ENCODE results near the gene FOXN3. TPM values are rescaled to one million over a fixed set of nuclear protein-coding genes. Genes with fewer than 3 reads are reported as not detected.

Gene FOXN3
- total RNA-seq, 1 donor from 2014 or later: 87.6 TPM

DNA sequence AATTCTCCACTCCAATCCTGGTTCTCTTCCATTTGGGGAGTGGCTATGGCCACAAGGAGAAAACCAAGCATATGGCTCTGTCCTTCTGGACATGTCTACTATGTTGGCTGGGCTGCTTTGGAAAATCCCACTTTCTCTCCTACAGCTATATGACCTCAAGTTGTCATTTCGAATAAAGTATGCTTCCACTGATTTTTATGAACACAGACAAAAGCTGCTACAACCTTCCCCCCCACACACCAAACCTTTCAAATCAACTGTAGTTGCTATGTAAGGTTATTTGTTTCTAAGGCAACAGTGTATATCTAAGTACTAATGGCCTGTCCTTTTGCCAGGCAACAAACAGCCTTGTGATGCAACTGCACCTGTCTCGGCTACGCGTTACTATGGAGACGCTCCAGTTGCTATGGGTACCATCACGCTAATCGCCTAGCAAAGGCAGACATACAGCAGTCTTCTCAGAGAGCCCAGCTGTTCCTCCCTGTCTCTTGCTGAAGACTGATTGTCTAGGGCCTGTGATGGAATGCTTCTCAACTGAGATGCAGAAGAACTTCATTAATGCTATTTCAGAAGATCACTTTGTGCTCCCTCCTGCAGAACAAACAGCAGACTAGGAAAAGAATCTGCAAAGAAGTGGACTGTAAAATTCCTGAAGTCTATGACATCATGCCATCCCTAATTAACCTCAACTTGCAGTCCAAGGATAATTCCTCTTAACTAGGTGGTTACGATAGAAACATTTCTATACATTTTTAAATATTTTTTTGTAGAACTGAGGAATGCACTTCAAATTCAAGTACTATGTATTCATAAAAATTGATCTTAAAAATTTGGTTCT, 67.6 kb downstream of the FOXN3 start:
- DNase-seq (ENCODE audit: low spot score): no peak
- intact Hi-C loops (cut with DNase I): no loop called here

GRCh38 chr14:89348722-89349121, 68.3 kb downstream of the FOXN3 start:
- DNase-seq (ENCODE audit: low spot score): no peak
- intact Hi-C loops (cut with DNase I): no loop called here

DNA sequence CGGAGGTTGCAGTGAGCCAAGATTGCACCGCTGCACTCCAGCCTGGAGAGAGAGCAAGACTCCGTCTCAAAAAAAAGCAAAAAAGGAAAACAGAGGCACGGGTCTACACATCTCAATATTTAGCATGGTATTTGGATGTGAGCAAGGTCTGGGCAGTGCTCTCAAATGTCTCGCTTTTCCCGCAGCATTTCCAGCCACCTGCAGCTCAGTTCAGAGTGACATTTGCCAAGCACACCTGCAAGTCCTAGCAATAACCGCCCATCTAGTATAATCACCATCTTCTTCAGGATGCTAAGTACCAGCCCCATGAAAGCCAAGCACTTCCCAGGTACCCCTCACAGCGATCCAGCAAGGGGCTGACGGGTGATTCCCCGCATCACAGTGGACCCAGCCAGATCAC, 69.1 kb downstream of the FOXN3 start:
- intact Hi-C loops (cut with DNase I): no loop called here
- no peak for DNase-seq (ENCODE audit: low spot score)

GRCh38 chr14:89344920-89345254, 72.1 kb downstream of the FOXN3 start:
- no peak for DNase-seq (ENCODE audit: low spot score)
- intact Hi-C loops (cut with DNase I): no loop called here

DNA sequence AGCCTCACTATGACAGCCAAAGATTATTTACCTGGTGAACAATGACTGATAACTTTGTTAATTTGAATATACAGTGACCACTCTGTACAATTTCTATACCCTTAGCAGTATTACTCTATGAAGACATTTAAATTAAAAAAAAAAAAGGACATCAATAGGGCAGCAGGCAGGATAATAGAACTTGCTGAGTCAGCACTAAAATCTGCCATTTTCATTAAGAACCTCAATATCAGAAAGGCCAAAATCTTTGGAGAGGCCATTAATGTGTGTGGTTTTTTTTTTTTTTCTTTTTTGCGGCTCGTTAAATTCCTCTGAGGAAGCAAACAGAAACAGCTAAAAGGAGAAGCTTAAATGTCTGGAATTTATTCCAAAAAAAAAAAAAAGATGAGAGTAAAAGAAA, 73.7 kb downstream of the FOXN3 start:
- no peak for DNase-seq (ENCODE audit: low spot score)
- intact Hi-C loops (cut with DNase I): no loop called here

DNA sequence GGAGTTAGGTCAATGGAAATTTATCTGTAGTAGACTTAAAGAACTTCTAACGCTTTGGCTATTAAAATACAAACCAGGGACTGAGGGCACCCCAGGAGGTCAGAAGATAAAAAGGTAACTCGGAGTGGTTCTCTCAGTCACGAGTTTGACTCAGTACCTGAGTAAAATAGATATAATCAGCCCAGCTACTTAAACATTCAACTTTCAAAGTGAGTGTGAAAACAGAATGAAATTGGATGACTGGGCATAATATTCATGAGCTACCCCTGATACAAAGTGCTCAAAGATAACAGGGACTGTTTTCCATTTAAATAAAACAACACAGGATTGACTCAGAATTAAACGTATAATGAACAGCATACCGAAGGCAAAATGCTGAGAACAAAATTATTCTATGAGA, 75.0 kb downstream of the FOXN3 start:
- DNase-seq (ENCODE audit: low spot score): no peak
- intact Hi-C loops (cut with DNase I): no loop called here

DNA sequence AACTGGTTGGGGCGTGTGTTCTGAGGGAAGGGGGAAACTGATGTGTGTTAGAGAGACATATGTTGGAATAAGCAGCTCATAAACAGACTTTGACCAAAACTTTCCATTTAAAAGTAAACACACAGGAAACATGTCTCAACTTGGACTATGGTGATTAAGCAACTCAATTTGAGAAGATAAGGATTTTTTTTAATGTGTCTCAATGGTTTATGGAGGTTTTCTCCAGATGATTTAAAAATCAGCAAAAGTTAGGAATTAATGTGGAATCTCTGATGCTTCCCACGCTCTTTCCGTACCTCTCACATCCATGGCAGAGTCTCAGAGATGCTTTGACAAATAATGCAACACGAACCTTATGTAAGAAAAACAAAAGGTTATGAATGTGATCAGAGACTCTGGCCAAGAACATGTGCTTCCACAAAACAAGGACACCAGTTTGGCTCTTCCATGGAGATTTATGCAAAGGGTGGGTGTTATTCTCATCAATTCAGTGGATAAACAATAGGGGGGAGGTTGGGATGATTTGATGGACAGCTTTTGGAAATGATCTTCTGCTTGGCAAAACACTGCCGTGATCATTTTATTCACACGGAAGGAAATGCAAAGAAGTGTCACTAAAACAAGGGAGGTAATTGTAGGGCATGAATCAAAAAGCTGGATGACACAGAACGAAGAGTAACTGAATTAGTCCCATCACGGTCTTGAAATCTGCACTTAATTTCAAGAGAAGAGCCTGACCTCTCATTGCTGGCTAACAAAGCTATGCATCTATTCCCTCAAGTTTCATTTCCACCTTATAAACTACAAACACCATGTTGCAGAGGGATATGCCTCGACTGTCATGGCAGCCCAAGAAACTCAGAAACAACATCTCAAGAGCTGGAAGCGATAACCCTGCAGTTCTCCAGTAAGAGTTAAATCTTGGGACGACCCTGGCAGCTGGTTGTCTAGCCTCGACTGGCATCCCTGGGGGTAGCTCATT, 76.5 kb downstream of the FOXN3 start:
- intact Hi-C loops (cut with DNase I): no loop called here
- no peak for DNase-seq (ENCODE audit: low spot score)

GRCh38 chr14:89339579-89339978, 77.5 kb downstream of the FOXN3 start:
- DNase-seq (ENCODE audit: low spot score): no peak
- intact Hi-C loops (cut with DNase I): no loop called here

- no peak for DNase-seq (ENCODE audit: low spot score)
- intact Hi-C loops (cut with DNase I): no loop called here
Observed at GRCh38 chr14:89339158-89339557, 77.9 kb downstream of the FOXN3 start.

DNA sequence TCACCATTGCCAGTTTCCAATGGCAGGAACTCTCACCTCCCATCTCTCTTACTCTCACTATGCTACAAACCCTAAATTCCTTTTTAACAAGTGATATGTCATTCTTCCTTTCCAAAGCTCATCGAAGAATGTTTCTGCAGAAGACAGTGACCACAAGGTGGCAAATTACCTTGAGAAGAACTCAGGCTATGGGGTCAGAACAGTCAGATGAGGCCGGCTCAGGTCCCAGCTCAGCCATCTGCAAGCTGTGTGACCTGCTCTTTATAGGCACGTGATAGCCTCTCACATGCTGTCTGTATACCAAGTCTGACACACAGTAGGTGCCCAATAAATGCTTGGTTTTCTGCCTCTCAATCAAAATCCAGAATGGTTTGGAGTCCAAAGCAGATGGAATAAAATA, 80.7 kb downstream of the FOXN3 start:
- intact Hi-C loops (cut with DNase I): no loop called here
- DNase-seq (ENCODE audit: low spot score): no peak

DNA sequence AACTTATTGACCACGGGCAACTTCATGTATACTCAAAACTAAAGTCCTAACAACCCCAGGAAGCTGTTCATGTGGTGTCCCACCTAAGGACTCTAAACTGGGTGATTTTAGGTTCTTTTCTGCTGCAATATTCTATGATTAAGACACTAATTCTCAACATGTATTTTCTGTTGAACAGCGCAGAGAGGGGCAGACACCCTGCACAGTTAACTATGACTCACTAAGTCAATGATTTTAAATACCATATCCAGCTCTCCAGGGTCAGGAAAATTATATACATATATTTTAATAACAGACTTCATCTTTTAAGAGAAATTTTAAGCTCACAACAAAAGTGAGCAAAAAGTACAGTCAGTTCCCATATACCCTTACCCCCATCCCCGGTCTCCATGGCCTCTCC, 85.0 kb downstream of the FOXN3 start:
- intact Hi-C loops (cut with DNase I): no loop called here
- no peak for DNase-seq (ENCODE audit: low spot score)

GRCh38 chr14:89331398-89331797, 85.6 kb downstream of the FOXN3 start:
- intact Hi-C loops (cut with DNase I): no loop called here
- no peak for DNase-seq (ENCODE audit: low spot score)

GRCh38 chr14:89330236-89331002, 86.6 kb downstream of the FOXN3 start:
- intact Hi-C loops (cut with DNase I): no loop called here

GRCh38 chr14:89327771-89328212, 89.2 kb downstream of the FOXN3 start:
- intact Hi-C loops (cut with DNase I): no loop called here

More at GRCh38 chr14:89330236-89331002, 86.6 kb downstream of the FOXN3 start:
- DNase-seq (ENCODE audit: low spot score): no peak

DNA sequence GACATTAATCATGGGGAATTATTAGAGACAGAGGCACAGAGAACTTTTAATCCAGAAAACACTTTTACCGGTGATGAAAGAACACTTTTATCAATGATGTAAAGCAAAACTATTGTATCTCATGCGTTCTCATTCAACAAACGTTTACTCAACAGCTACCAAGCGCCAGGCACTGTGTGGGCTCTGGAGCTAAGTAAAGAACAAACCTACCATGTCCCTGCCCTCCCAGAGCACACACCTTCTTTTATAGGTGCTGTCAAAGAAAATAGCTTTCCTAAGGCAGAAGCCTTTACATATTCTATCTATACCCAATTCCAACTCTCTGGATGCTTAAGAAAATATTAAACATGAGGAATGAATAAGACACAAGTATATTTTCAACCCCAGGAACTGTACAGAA, 91.1 kb downstream of the FOXN3 start:
- no peak for DNase-seq (ENCODE audit: low spot score)

More at GRCh38 chr14:89327771-89328212, 89.2 kb downstream of the FOXN3 start:
- DNase-seq (ENCODE audit: low spot score): no peak

DNA sequence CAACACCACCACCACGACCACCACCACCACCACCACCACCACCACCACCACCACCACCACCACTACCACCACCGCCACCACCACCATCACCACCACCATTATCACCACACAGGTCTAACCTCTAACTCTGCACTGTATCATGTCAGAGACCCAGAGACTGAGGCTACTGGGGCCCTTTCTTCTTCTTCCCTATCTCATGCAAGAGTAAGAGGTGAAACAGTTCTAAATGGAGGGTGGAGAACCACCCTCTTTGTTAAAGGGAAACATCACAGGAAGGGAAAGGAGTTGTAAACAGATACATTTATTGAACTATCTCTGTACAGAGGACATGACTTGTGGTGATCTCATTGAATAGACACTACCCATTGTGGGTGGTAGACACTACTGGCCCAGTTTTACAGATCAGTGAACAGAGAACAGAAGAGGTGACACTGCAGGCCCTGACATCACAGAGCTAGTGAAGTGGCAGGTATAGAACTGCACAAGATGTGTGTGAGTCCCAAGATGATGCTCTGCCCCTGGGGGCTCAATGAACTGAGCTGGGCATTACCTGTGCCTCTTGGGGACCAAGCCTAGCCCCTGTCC, 91.6 kb downstream of the FOXN3 start:
- no peak for DNase-seq (ENCODE audit: low spot score)
- intact Hi-C loops (cut with DNase I): no loop called here

More for the DNA sequence above, 91.1 kb downstream of the FOXN3 start:
- intact Hi-C loops (cut with DNase I): no loop called here

- intact Hi-C loops (cut with DNase I): no loop called here
- DNase-seq (ENCODE audit: low spot score): no peak
Observed at GRCh38 chr14:89324501-89325298, 92.3 kb downstream of the FOXN3 start.

DNA sequence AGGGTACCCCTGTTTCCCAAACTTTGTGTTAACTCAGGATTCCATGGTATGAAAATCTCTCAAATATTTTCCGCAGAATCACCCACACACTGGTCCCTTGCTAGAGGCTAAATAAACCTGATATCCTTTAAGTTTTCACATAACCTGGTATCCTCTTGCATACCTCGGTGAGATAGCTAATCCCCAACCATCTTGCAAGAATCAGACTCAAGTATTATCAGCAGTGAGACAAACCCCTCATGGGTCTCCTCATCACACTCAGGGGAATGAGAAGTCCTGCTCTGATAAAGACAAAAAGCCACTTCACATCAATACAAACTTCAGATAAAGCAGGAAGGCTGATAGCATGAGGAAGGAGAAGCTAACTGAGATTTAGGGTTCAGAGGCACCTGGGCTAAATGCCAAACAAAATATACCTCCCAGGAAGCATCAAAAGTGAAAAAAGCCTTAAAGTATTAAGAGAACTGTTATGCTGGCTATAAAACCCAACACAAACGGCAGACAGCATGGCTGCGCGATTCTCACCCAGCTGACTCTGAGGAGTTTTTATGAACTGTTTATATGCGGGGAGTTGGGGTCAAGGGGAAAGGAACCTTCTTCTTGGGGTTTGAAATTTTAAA, 96.5 kb downstream of the FOXN3 start:
- no peak for DNase-seq (ENCODE audit: low spot score)
- intact Hi-C loops (cut with DNase I): no loop called here
